Uterus (tissue), 2 donors: ENCODE measurements around the gene MICAL3.

Experiments
- POLR2A ChIP-seq, 2 donors: fragments of 450-650 bp; IDR thresholded peaks; one replicate each; pipeline ENCODE4 v1.6.1; 2016; ENCODE audit warnings: antibody characterized with exemption in 2 of 2, mild to moderate bottlenecking in 1 of 2, moderate library complexity in 1 of 2
- TF ChIP-seq, protein P1 (sequence below), 4 experiments: fragments of 200-600 bp in 2 of 4; fragments of 450-650 bp in 2 of 4; sonication (generic) in 2 of 4; IDR thresholded peaks; one replicate each; pipeline ENCODE4 v1.5.1; 2016 to 2019; ENCODE audit warnings: antibody characterized with exemption in 4 of 4, mild to moderate bottlenecking in 2 of 4, moderate library complexity in 1 of 4

DNA sequence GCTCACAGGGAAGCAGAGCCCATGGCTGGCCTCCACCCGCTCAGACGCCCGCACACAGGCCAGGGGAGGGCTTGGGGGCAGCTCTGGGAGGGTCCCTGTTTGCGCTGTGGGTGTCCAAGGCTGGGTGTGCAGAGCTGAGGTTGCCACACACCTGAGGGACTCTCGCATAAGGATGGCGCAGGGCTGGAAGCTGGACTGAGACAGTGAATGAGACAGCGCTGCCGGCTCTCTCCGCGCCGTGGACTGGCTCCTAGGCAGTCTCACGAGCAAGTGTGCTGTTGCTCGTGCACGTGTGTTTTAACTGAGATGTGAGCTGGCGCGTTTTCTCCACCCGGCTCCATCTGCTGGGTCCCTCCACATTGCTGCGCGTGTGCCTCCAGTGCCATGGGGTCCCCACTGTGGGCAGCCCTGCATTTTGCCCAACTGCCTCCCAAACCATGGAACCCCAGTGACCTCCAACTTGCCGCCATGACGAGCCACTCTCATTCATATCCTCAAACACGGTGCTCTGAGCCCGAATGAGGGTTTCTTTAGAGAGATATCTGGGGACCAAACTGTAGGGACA, 245.9 kb downstream of the MICAL3 start:
- TF ChIP-seq, protein P1, sequence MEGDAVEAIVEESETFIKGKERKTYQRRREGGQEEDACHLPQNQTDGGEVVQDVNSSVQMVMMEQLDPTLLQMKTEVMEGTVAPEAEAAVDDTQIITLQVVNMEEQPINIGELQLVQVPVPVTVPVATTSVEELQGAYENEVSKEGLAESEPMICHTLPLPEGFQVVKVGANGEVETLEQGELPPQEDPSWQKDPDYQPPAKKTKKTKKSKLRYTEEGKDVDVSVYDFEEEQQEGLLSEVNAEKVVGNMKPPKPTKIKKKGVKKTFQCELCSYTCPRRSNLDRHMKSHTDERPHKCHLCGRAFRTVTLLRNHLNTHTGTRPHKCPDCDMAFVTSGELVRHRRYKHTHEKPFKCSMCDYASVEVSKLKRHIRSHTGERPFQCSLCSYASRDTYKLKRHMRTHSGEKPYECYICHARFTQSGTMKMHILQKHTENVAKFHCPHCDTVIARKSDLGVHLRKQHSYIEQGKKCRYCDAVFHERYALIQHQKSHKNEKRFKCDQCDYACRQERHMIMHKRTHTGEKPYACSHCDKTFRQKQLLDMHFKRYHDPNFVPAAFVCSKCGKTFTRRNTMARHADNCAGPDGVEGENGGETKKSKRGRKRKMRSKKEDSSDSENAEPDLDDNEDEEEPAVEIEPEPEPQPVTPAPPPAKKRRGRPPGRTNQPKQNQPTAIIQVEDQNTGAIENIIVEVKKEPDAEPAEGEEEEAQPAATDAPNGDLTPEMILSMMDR (IDR thresholded peaks at IDR 0.05) = no peak
- no peak for TF ChIP-seq POLR2A (IDR thresholded peaks at IDR 0.05)
